IPS-18a (cell line): Measurements from ENCODE around the gene C10orf105.

Source experiments
- H3K27ac ChIP-seq: one replicate; pipeline ENCODE4 v1.5.1; 2013; ENCODE audit warnings: low read length
- H3K27me3 ChIP-seq: one replicate; pipeline ENCODE4 v1.6.1; 2013; ENCODE audit warnings: mild to moderate bottlenecking, low read length; ENCODE audit not compliant: control insufficient read depth, insufficient read depth
- H3K36me3 ChIP-seq: one replicate; pipeline ENCODE4 v1.6.1; 2013; ENCODE audit warnings: low read depth, low read length; ENCODE audit not compliant: control insufficient read depth
- H3K4me1 ChIP-seq: one replicate; pipeline ENCODE4 v1.6.1; 2013; ENCODE audit warnings: low read depth, low read length; ENCODE audit not compliant: control insufficient read depth
- H3K4me3 ChIP-seq: one replicate; pipeline ENCODE4 v1.5.1; 2013; ENCODE audit warnings: low read length
- H3K9ac ChIP-seq: one replicate; pipeline ENCODE4 v1.6.1; 2013; ENCODE audit warnings: mild to moderate bottlenecking, low read length, moderate library complexity
- H3K9me3 ChIP-seq: one replicate; pipeline ENCODE4 v1.6.1; 2013; ENCODE audit warnings: low read depth, low read length; ENCODE audit not compliant: control insufficient read depth

C10orf105 gene

GRCh38 chr10:71719464-71720201, at the start of gene C10orf105:
Gene C10orf105 (minus strand): TSS chr10:71719778. CDS start chr10:71716337, 3,441 bp downstream.
- peaks cover 13% of the 10 kb centered on the region for H3K4me1 ChIP-seq
- H3K36me3 ChIP-seq, result no peaks in the 10 kb centered on the region
- H3K9me3 ChIP-seq, result no peaks in the 10 kb centered on the region
- H3K9ac ChIP-seq, result no peak within 1 kb of the TSS
- H3K27me3 ChIP-seq, result no peaks in the 10 kb centered on the region
- no peak within 1 kb of the TSS for H3K4me3 ChIP-seq
- no peak within 1 kb of the TSS for H3K27ac ChIP-seq

DNA sequence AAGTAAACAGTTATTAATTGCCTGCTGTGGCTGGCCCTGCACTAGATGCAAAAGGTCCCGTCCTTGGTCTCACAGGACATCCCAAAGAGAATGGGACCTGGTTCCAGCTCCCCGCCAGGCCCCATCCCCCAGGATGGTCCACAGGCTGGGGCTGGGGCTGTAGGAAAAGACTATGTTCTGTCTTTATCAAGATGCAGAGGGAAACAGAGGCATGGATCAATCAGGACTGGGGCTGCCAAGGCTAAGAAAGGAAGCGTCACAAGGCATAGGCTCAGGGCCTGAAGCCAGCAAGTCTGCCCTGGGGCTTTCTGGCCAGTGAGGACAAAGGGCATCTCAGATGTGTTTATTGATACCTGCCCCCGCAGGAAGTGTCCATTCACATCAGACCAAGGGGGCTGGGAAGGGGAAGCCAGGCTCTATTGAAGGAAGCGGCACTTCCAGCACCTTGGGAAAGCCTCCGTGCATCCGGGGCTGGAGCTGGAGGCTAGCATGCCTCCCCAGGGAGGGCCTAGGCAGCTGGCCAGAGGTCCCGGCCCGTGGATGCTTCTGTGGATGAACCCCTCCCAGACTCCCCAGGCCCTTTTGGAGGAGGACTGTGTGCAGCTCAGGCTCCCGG, 48.0 kb upstream of the C10orf105 start:
- H3K27me3 ChIP-seq, result peaks cover 7% of the 10 kb centered on the region
- no peak overlapping the region for H3K9ac ChIP-seq
- H3K4me1 ChIP-seq, result no peaks in the 10 kb centered on the region
- no peaks in the 10 kb centered on the region for H3K36me3 ChIP-seq
- H3K4me3 ChIP-seq, result no peak overlapping the region
- no peak overlapping the region for H3K27ac ChIP-seq
- no peaks in the 10 kb centered on the region for H3K9me3 ChIP-seq

DNA sequence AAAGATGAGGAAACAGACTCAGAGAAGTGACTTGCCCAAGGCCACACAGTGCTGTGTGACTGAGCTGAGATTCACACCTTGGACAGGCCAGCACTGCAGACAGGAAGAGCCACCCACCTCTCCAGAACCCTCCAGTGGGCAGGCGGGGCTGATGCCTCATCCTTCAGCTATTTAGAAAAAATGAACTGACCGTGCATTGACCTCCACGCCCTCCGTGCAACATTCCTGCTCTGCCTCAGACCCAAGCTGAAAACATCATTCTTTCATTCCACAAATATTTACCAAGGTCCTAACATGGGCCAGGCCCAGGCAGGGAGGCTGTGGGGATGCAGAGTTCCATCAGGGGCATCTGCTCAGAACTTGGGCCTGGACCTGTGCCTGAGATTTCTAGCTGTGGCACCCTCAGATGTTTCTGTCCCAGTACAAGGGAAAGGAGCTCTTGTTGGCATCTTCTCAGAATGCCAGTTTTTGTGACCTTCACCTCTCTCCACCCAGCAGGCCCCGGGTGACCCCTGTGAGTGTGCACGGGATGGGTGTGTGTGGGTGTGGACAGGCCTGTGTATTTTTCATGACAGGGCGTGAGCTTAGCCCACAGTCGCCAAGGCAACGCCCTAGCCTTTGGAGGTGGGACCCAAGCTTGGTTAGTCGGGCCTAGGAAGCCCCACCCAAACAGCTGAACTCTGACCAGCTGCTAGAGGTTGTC, 47.3 kb upstream of the C10orf105 start:
- H3K4me1 ChIP-seq, result no peaks in the 10 kb centered on the region

DNA sequence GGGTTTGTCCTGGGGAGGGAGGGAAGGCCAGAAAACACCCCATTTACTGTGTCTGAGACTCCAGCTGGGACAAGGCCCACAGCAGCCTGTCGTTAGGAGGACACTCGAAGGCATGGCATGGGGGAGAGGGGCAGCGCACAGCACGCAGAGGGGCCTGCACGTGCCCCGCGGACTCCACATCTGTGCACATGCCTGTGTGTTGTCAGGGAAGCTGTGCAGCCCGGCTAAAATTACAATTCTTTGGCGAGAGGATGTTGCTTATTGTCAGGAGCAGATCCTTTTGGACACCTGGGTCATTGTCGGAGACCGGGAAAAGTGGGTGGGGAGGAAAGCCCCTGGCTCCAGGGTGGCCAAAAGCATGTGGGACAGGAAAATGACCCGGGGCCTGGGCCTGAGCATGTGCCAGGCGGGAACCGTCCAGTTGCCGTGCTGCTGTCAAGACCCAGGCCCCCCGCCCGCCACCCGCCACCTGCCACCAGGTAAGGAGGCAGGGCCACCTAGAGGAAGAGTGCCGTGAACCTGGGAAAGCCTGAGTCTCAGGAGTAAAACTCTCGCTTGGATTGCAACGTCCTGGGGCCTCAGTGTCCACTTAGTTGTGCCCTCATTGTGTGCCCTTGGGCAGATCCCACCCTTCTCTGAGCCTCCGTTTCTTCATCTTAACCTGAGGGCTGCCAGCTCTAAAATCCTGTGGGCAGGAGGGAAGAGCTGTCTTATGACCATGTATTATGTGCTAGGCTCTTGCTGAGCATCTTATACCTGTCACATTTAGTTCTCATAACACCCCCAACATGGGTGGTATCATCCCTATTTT, 46.5 kb upstream of the C10orf105 start:
- Histone ChIP-seq H3K4me3 (no peak overlapping the region), H3K9me3 (no peaks in the 10 kb centered on the region), H3K27me3 (no peaks in the 10 kb centered on the region), H3K27ac (no peak overlapping the region), H3K9ac (no peak overlapping the region), H3K36me3 (no peaks in the 10 kb centered on the region), H3K4me1 (no peaks in the 10 kb centered on the region)

More for the DNA sequence above, 47.3 kb upstream of the C10orf105 start:
- no peak overlapping the region for H3K4me3 ChIP-seq
- no peaks in the 10 kb centered on the region for H3K9me3 ChIP-seq
- H3K27me3 ChIP-seq, result peaks cover under 1% of the 10 kb centered on the region
- H3K36me3 ChIP-seq, result no peaks in the 10 kb centered on the region
- H3K9ac ChIP-seq, result no peak overlapping the region
- H3K27ac ChIP-seq, result no peak overlapping the region

DNA sequence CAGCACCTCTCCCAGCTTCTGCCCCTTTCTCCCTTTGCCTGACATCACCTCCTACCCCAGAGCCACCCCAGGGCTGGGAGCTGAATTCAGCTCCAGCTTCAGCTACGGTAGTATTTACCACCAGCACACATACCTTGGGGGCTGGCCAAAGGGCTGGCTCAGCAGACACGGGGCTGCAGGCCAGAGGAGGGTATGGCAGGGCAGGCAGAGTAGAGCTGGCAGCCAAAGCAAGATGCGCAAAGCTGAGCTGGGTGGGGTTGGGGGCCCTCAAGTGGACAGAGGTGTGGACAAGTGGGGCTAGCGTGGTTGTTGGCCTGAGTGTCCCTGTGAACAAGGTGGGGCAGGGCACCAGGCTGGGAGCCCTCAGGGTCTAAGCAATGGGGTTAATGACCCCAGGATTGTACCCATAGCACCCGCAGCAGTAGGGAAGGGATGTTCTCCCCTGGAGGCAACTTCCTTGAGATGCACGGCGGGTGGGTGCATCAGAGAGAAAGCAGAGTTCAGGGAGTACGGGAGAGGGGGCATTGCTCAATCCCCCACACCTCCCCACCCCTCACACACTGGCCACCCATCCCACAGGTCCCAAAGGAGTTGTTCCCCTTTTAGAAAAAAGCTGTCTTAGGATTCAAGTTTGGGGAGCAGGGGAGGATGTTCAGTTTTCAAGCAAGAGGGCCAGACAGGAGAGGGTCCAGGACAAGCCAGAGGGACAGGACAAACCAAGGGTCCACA, 45.8 kb upstream of the C10orf105 start:
- Histone ChIP-seq H3K27ac (no peak overlapping the region), H3K36me3 (no peaks in the 10 kb centered on the region), H3K27me3 (no peaks in the 10 kb centered on the region), H3K4me3 (no peak overlapping the region), H3K9me3 (no peaks in the 10 kb centered on the region), H3K9ac (no peak overlapping the region), H3K4me1 (no peaks in the 10 kb centered on the region)

GRCh38 chr10:71763352-71764127, 44.0 kb upstream of the C10orf105 start:
- Histone ChIP-seq H3K9me3 (no peaks in the 10 kb centered on the region), H3K9ac (no peak overlapping the region), H3K27ac (no peak overlapping the region), H3K4me3 (no peak overlapping the region), H3K27me3 (no peaks in the 10 kb centered on the region), H3K36me3 (no peaks in the 10 kb centered on the region), H3K4me1 (no peaks in the 10 kb centered on the region)

DNA sequence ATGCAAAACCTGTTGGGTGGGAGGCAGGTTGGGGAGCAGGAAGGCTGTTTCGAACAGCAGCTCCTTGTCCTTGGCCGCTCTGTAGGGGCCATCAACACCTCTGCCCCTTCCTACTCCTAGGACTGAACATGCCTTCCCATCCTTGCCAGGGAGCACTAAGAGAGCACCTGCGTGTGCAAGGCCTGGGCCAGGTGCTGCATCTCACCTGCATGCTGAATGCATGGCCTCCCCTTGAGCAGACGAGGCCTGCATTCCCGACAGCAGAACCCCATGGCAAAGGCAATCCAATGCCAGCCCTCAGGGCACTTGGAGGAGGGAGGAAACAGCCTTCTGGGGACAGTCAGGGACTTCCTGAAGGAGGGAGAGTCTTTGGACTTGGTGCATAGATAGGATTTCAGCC, 42.7 kb upstream of the C10orf105 start:
- H3K27me3 ChIP-seq, result no peaks in the 10 kb centered on the region
- H3K27ac ChIP-seq, result no peak overlapping the region
- H3K4me1 ChIP-seq, result peaks cover 5% of the 10 kb centered on the region
- H3K9me3 ChIP-seq, result no peaks in the 10 kb centered on the region
- H3K4me3 ChIP-seq, result no peak overlapping the region
- H3K9ac ChIP-seq, result no peak overlapping the region
- no peaks in the 10 kb centered on the region for H3K36me3 ChIP-seq

GRCh38 chr10:71761541-71762113, 42.0 kb upstream of the C10orf105 start:
- H3K9me3 ChIP-seq, result no peaks in the 10 kb centered on the region
- H3K27me3 ChIP-seq, result no peaks in the 10 kb centered on the region
- H3K4me1 ChIP-seq, result peaks cover 12% of the 10 kb centered on the region
- H3K27ac ChIP-seq, result no peak overlapping the region
- H3K36me3 ChIP-seq, result no peaks in the 10 kb centered on the region
- H3K9ac ChIP-seq, result no peak overlapping the region
- no peak overlapping the region for H3K4me3 ChIP-seq

GRCh38 chr10:71761105-71761511, 41.5 kb upstream of the C10orf105 start:
- no peak overlapping the region for H3K4me3 ChIP-seq
- no peaks in the 10 kb centered on the region for H3K36me3 ChIP-seq
- H3K9ac ChIP-seq, result no peak overlapping the region
- H3K27ac ChIP-seq, result no peak overlapping the region
- no peaks in the 10 kb centered on the region for H3K9me3 ChIP-seq
- no peaks in the 10 kb centered on the region for H3K27me3 ChIP-seq
- peaks cover 12% of the 10 kb centered on the region for H3K4me1 ChIP-seq

GRCh38 chr10:71757399-71757922, 37.9 kb upstream of the C10orf105 start:
- Histone ChIP-seq H3K27ac (no peak overlapping the region), H3K9me3 (no peaks in the 10 kb centered on the region), H3K4me1 (peaks cover 12% of the 10 kb centered on the region), H3K27me3 (no peaks in the 10 kb centered on the region), H3K4me3 (no peak overlapping the region), H3K36me3 (no peaks in the 10 kb centered on the region), H3K9ac (no peak overlapping the region)
